GM19324 (cell line): ENCODE measurements around the gene HCRTR1.

ENCODE experiments used
- ATAC-seq: cut with Tn5 transposase; IDR thresholded peaks from one replicate; pipeline ENCODE4 v1.9.1; 2021; ENCODE audit warnings: mild to moderate bottlenecking, moderate library complexity; ENCODE audit not compliant: unreplicated experiment, low FRiP score

HCRTR1 gene

GRCh38 chr1:31595836-31596736 lies 21.4 kb upstream of the HCRTR1 start:
- ATAC-seq: no peak

GRCh38 chr1:31596737-31597097 lies 20.8 kb upstream of the HCRTR1 start:
- no peak for ATAC-seq

- no peak for ATAC-seq
Measured at GRCh38 chr1:31598980-31599379, 18.5 kb upstream of the HCRTR1 start.

GRCh38 chr1:31600641-31601040 lies 16.8 kb upstream of the HCRTR1 start:
- ATAC-seq: no peak

GRCh38 chr1:31602081-31602480 lies 15.4 kb upstream of the HCRTR1 start:
- no peak for ATAC-seq

- no peak for ATAC-seq
Measured at GRCh38 chr1:31605908-31606427, 11.5 kb upstream of the HCRTR1 start.

- no peak for ATAC-seq
Measured at GRCh38 chr1:31607360-31607759, 10.1 kb upstream of the HCRTR1 start.

GRCh38 chr1:31609514-31610118 lies 7.9 kb upstream of the HCRTR1 start:
- no peak for ATAC-seq

GRCh38 chr1:31614414-31615005 lies 3.0 kb upstream of the HCRTR1 start:
- no peak for ATAC-seq

GRCh38 chr1:31615414-31615813 lies 2.1 kb upstream of the HCRTR1 start:
- ATAC-seq: no peak

- no peak for ATAC-seq
Measured at GRCh38 chr1:31615939-31616338, 1.6 kb upstream of the HCRTR1 start.

- no peak for ATAC-seq
Measured at GRCh38 chr1:31617916-31618746, 642 bp downstream of the HCRTR1 start.

GRCh38 chr1:31618916-31619846 lies 1.7 kb downstream of the HCRTR1 start:
- ATAC-seq: no peak

- no peak for ATAC-seq
Measured at GRCh38 chr1:31620631-31621497, 3.4 kb downstream of the HCRTR1 start.

GRCh38 chr1:31621498-31621820 lies 4.0 kb downstream of the HCRTR1 start:
- no peak for ATAC-seq

- ATAC-seq: no peak
Measured at GRCh38 chr1:31621847-31622730, 4.6 kb downstream of the HCRTR1 start.

- ATAC-seq: no peak
Measured at GRCh38 chr1:31623365-31623764, 5.9 kb downstream of the HCRTR1 start.

- ATAC-seq: no peak
Measured at GRCh38 chr1:31624309-31624708, 6.8 kb downstream of the HCRTR1 start.
